HG02884 (cell line): ENCODE measurements around the gene PMVK.

ENCODE experiments used
- ATAC-seq: cut with Tn5 transposase; IDR thresholded peaks from one replicate; pipeline ENCODE4 v1.9.1; 2021; ENCODE audit warnings: mild to moderate bottlenecking, moderate library complexity; ENCODE audit not compliant: unreplicated experiment

The PMVK gene

DNA sequence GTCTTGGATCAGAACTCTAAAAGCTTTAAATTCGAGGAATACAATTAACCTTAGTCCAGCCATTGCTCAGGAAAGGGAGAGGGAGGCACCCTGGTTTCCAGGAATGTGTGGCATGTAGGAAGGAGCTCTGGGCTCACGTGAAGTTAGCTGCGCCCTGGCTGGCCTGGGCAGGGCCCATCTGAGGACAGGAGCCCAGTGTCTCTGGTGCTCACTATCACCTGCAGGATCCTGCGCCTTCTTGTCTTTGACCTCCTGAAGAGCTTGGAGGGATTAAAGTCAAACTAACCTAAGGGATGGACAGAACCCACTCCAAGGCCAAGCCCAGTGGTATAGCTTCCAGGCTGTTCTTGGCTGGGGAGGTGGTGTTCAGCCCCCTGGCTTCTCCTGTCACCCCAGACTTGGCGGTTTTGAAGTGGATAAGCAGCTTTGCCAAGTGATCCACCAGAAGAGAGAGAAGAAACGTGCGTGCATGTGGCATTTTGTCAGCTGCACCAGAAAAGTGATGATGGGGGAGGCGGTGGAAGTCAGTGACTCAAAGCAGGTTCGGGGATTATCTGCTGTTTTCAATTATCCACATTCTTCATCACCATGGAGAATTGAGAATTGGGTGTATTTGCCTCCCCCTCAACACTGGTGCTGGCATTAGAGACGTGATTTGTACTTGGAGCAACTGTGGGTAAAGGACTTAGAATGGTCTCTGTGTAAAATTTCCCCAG lies 54.5 kb downstream of the PMVK start:
- no peak for ATAC-seq

DNA sequence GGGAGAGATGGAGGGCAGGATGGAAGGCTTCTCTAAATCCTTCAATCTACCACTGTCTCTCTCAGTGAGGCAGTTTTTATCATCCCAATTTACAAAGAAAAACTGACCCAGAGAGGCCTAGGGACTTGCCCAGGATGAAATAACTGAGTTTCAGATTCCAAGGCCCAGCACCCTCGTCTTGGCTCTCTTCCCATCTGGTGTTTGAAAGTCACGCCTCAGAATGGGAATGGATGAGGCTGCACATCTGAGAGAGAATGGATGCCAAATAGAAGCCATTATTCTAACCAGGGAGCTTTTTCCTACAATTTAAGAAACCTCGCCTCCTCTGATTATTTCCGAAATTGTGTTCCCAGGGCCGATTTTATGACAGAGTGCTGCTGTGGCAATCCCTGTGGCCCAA lies 55.8 kb downstream of the PMVK start:
- ATAC-seq = no peak

DNA sequence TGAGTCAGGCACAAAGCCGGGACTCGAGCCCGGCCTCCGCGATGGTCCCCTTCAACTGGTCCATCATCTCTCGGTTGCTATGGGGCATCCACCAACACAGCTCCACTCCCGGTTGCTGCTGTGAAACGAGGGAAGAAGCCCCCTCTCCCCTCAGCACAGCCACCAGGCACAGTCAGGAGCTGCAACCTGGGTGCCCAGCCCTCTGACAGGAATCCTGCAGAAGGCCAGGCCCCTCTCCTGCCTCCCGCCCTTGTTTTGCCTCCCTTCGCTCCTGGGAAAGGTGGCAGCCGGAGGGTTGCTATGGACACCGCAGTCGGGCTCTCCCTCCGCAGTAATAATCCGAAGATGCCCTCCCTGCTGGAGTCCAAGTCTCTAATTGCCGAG lies 57.5 kb downstream of the PMVK start:
- ATAC-seq = no peak

- ATAC-seq = no peak
These were observed 58.0 kb downstream of the PMVK start for GRCh38 chr1:154878371-154879037.

- no peak for ATAC-seq
These were observed 59.0 kb downstream of the PMVK start for GRCh38 chr1:154877370-154877974.

GRCh38 chr1:154876842-154877369 lies 59.6 kb downstream of the PMVK start:
- ATAC-seq = no peak
